ENCODE results near the gene ZCCHC10.
"Not testable (repeated sequence)": the region's sequence is repeated elsewhere in the genome, so short reads cannot be mapped to it uniquely, and the experiment has no call there.

The ZCCHC10 gene

GRCh38 chr5:132965120-132965519 is 61.2 kb downstream of the ZCCHC10 start:
- Mint-ChIP-seq H3K27me3 (no peaks in the 10 kb centered on the region), H3K9me3 (no peaks in the 10 kb centered on the region), H3K4me3 (no peak overlapping the region), H3K4me1 (peaks cover 24% of the 10 kb centered on the region), H3K27ac (no peak overlapping the region)
- ATAC-seq (no peak), DNase-seq (no peak)

GRCh38 chr5:132963171-132964104 is 62.9 kb downstream of the ZCCHC10 start, which contains the start of gene AFF4:
Gene AFF4, minus strand, starts transcription at chr5:132963634. Its CDS starts 26,445 bp downstream, at chr5:132937189.
- ATAC-seq (peak; percentile 95), DNase-seq (peak; percentile 89 to 93)
- Mint-ChIP-seq H3K4me1 (peaks cover 36% of the 10 kb centered on the region), H3K27me3 (no peaks in the 10 kb centered on the region), H3K27ac (peak within 1 kb of the TSS; percentile 98 to 100), H3K9me3 (no peaks in the 10 kb centered on the region), H3K4me3 (peak within 1 kb of the TSS; percentile 86 to 98)

GRCh38 chr5:132962429-132963021 is 63.8 kb downstream of the ZCCHC10 start:
- peaks cover 41% of the 10 kb centered on the region for H3K4me1 Mint-ChIP-seq
- no peaks in the 10 kb centered on the region for H3K27me3 Mint-ChIP-seq
- no peak for ATAC-seq
- H3K4me3 Mint-ChIP-seq = peak overlapping the region; percentile 86 to 98
- peak overlapping the region; percentile 98 to 100 for H3K27ac Mint-ChIP-seq
- DNase-seq = peak; percentile 7 to 16
- H3K9me3 Mint-ChIP-seq = no peaks in the 10 kb centered on the region

- H3K27me3 Mint-ChIP-seq = no peaks in the 10 kb centered on the region
- peak overlapping the region; percentile 86 to 98 for H3K4me3 Mint-ChIP-seq
- peak overlapping the region; percentile 74 to 100 for H3K27ac Mint-ChIP-seq
- ATAC-seq (no peak), DNase-seq (no peak)
- no peaks in the 10 kb centered on the region for H3K9me3 Mint-ChIP-seq
- peaks cover 41% of the 10 kb centered on the region for H3K4me1 Mint-ChIP-seq
Observed at GRCh38 chr5:132961887-132962286, 64.5 kb downstream of the ZCCHC10 start.

- H3K27me3 Mint-ChIP-seq, DNase-seq, ATAC-seq, H3K9me3 Mint-ChIP-seq: not testable (repeated sequence)
- peaks cover 46% of the 10 kb centered on the region for H3K4me1 Mint-ChIP-seq
- peak overlapping the region; percentile 86 to 98 for H3K4me3 Mint-ChIP-seq
- peak overlapping the region in 1 of 2 donors; percentile 74 for H3K27ac Mint-ChIP-seq
Observed at GRCh38 chr5:132961123-132961815, 65.1 kb downstream of the ZCCHC10 start.

- not testable (repeated sequence) for ATAC-seq, H3K27me3 Mint-ChIP-seq, H3K9me3 Mint-ChIP-seq, DNase-seq, H3K4me3 Mint-ChIP-seq
- peak overlapping the region in 1 of 2 donors; percentile 37 for H3K27ac Mint-ChIP-seq
- H3K4me1 Mint-ChIP-seq = peaks cover 64% of the 10 kb centered on the region
Observed at GRCh38 chr5:132956166-132956799, 70.1 kb downstream of the ZCCHC10 start.

GRCh38 chr5:132953710-132954109 is 72.6 kb downstream of the ZCCHC10 start:
- Mint-ChIP-seq H3K4me1 (peaks cover 49% of the 10 kb centered on the region), H3K27me3 (no peaks in the 10 kb centered on the region), H3K27ac (no peak overlapping the region), H3K4me3 (no peak overlapping the region), H3K9me3 (no peaks in the 10 kb centered on the region)
- DNase-seq (no peak), ATAC-seq (no peak)

GRCh38 chr5:132952829-132953228 is 73.5 kb downstream of the ZCCHC10 start:
- no peak for ATAC-seq
- H3K9me3 Mint-ChIP-seq = no peaks in the 10 kb centered on the region
- no peak for DNase-seq
- H3K4me3 Mint-ChIP-seq = no peak overlapping the region
- H3K27ac Mint-ChIP-seq = no peak overlapping the region
- H3K4me1 Mint-ChIP-seq = peaks cover 48% of the 10 kb centered on the region
- H3K27me3 Mint-ChIP-seq = no peaks in the 10 kb centered on the region

GRCh38 chr5:132951897-132952296 is 74.5 kb downstream of the ZCCHC10 start:
- Mint-ChIP-seq H3K27me3 (no peaks in the 10 kb centered on the region), H3K4me1 (peaks cover 53% of the 10 kb centered on the region), H3K27ac (no peak overlapping the region), H3K4me3 (no peak overlapping the region), H3K9me3 (no peaks in the 10 kb centered on the region)
- ATAC-seq = no peak
- no peak for DNase-seq

- Mint-ChIP-seq H3K27me3 (no peaks in the 10 kb centered on the region), H3K4me1 (peaks cover 50% of the 10 kb centered on the region), H3K9me3 (no peaks in the 10 kb centered on the region), H3K27ac (no peak overlapping the region), H3K4me3 (no peak overlapping the region)
- ATAC-seq = no peak
- no peak for DNase-seq
Observed at GRCh38 chr5:132949136-132949535, 77.2 kb downstream of the ZCCHC10 start.

GRCh38 chr5:132947671-132948070 is 78.7 kb downstream of the ZCCHC10 start:
- Mint-ChIP-seq H3K4me3 (no peak overlapping the region), H3K27me3 (no peaks in the 10 kb centered on the region), H3K4me1 (peaks cover 37% of the 10 kb centered on the region), H3K27ac (no peak overlapping the region), H3K9me3 (no peaks in the 10 kb centered on the region)
- no peak for DNase-seq
- no peak for ATAC-seq
